Hepatocyte (in vitro differentiated cells): ENCODE results near the gene ETV3.

ENCODE experiments used
- EZH2 ChIP-seq: fragments of 200-600 bp; sonication (generic); IDR thresholded peaks from 2 replicates; pipeline ENCODE4 v1.6.1; 2016; ENCODE audit warnings: antibody characterized with exemption, mild to moderate bottlenecking, borderline replicate concordance
- EZH2phosphoT487 ChIP-seq: fragments of 200-600 bp; sonication (generic); IDR thresholded peaks from one replicate; pipeline ENCODE4 v1.6.1; 2018; ENCODE audit warnings: antibody characterized with exemption, mild to moderate bottlenecking, low read depth, moderate library complexity; ENCODE audit not compliant: unreplicated experiment, severe bottlenecking
- TF ChIP-seq, protein P1 (sequence below): fragments of 200-600 bp; sonication (generic); IDR thresholded peaks from 2 replicates; pipeline ENCODE4 v1.5.1; 2016; ENCODE audit warnings: antibody characterized with exemption, mild to moderate bottlenecking; ENCODE audit not compliant: poor library complexity

DNA sequence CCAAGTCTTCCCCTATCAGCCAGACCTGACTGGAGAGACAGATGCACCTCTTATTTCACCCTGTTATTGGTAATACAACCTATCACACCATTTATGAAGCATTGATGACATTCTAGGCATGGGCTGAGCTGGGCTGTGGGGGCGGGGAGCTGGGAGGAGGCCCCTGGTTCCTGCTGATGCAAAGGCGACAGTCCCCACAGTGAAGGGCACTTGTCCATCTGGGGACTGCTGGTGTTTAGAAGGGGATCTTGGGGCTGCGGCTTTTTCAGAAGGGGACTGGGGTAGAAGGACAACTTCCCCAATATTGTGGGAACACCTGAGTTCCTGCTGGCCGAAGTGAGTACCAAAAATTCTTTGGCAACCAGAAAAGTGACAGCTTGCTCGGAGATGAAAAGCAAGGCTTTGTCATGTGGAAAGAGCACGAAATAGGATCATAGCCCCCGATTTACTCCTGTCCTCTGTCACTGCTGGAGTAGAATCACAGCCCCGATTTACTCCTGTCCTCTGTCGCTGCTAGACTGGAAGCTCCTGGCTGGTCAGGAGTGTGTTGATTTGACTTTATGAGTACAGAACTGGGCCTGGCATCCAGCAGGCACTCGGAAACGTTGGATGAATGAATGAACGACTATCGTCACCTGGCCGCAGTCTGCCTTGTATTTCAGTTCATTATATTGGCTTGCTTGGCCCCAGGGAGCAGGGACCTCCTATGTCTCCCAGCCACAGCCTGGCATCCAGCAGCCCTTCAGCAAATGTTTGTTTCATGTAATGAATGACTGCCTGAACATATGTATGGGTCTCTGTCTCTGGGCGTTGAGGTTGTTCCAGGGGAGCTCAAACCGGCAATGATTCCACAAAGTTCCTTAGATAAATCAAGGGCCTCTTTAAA is 22.1 kb downstream of the ETV3 start:
- TF ChIP-seq, protein P1, sequence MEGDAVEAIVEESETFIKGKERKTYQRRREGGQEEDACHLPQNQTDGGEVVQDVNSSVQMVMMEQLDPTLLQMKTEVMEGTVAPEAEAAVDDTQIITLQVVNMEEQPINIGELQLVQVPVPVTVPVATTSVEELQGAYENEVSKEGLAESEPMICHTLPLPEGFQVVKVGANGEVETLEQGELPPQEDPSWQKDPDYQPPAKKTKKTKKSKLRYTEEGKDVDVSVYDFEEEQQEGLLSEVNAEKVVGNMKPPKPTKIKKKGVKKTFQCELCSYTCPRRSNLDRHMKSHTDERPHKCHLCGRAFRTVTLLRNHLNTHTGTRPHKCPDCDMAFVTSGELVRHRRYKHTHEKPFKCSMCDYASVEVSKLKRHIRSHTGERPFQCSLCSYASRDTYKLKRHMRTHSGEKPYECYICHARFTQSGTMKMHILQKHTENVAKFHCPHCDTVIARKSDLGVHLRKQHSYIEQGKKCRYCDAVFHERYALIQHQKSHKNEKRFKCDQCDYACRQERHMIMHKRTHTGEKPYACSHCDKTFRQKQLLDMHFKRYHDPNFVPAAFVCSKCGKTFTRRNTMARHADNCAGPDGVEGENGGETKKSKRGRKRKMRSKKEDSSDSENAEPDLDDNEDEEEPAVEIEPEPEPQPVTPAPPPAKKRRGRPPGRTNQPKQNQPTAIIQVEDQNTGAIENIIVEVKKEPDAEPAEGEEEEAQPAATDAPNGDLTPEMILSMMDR = no peak
- TF ChIP-seq EZH2 (no peak), EZH2phosphoT487 (no peak)
